Thymus (tissue), 11 donors: ENCODE results near the gene XAB2. TPM values are rescaled to one million over a fixed set of nuclear protein-coding genes. Genes with fewer than 3 reads are reported as not detected.

Experiments
- DNase-seq, 9 donors: peaks; one replicate each; pipeline ENCODE4 v3.0.0-alpha.2; 2013; ENCODE audit warnings: low spot score in 9 of 9, low read depth in 6 of 9, missing footprints in 1 of 9
- H3K27ac ChIP-seq, 2 donors: one replicate each; pipeline ENCODE4 v1.5.1; 2013; ENCODE audit warnings: control low read depth in 1 of 2, low read depth in 1 of 2, low read length in 1 of 2, mild to moderate bottlenecking in 1 of 2, moderate library complexity in 1 of 2
- H3K27me3 ChIP-seq, 2 donors: one replicate each; pipeline ENCODE4 v1.5.1; 2013; ENCODE audit warnings: low read length in 1 of 2; ENCODE audit not compliant: control insufficient read depth in 2 of 2, insufficient read depth in 1 of 2
- H3K36me3 ChIP-seq, 2 donors: one replicate each; pipeline ENCODE4 v1.5.1; 2013; ENCODE audit warnings: low read length in 1 of 2, mild to moderate bottlenecking in 1 of 2, moderate library complexity in 1 of 2; ENCODE audit not compliant: control insufficient read depth in 2 of 2, insufficient read depth in 2 of 2
- H3K4me1 ChIP-seq, 2 donors: one replicate each; pipeline ENCODE4 v1.5.1; 2013; ENCODE audit warnings: low read length in 2 of 2; ENCODE audit not compliant: control insufficient read depth in 2 of 2, insufficient read depth in 2 of 2
- H3K4me3 ChIP-seq, 2 donors: one replicate each; pipeline ENCODE4 v1.5.1; 2013; ENCODE audit warnings: low read length in 2 of 2, control low read depth in 1 of 2, mild to moderate bottlenecking in 1 of 2
- H3K9me3 ChIP-seq, 2 donors: one replicate each; pipeline ENCODE4 v1.5.1; 2013; ENCODE audit warnings: low read length in 1 of 2, mild to moderate bottlenecking in 1 of 2; ENCODE audit not compliant: control insufficient read depth in 2 of 2, insufficient read depth in 1 of 2
- WGBS: extraction: QIAGEN DNeasy Blood & Tissue Kit; methylation state at CpG from one replicate; pipeline ENCODE4 v1.1.7; 2013; 5-methylcytosine and 5-hydroxymethylcytosine counted together
- polyA plus RNA-seq: library from polyadenylated mRNA; stranded (reverse); fragments of 200-250 nt; gene quantifications from one replicate; pipeline ENCODE4 v1.2.3, GENCODE V29; 2013
- total RNA-seq: library from RNA; stranded (reverse); fragments of 120-200 nt; gene quantifications from one replicate; pipeline ENCODE4 v1.2.4, GENCODE V29; 2013
- donor health status: healthy.

Gene XAB2
- total and polyA plus RNA-seq, 2 donors: 29.2 to 60.6 TPM

DNA sequence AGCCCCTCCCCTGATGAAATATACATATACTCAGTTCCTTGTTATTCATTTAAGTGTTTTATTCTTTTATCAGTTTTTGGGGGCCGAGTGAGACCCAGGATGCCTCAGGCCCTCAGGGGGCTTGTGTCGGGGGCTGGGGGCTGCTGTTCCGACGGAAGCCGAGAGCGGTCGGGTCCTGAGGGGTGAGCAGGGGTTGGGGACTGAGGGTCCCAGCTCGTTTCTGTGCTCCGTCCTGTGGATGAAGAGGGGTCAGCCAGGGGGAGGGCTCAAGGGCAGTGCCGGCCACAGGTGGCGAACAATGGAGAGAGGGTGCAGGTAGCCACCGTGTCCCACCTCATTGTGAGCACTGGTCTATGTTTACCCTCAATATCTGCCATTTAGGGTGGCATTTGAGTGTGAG, 2.2 kb upstream of the XAB2 start:
- DNase-seq: no peak
- Histone ChIP-seq H3K27me3 (no peaks in the 10 kb centered on the region), H3K4me1 (peaks cover 38 to 48% of the 10 kb centered on the region in 2 donors), H3K36me3 (peaks cover 22 to 28% of the 10 kb centered on the region in 2 donors), H3K27ac (no peak overlapping the region), H3K4me3 (no peak overlapping the region), H3K9me3 (peaks cover 0 to 6% of the 10 kb centered on the region in 2 donors)
- WGBS: 96% methylated on average over 12 of the region's 12 CpGs

DNA sequence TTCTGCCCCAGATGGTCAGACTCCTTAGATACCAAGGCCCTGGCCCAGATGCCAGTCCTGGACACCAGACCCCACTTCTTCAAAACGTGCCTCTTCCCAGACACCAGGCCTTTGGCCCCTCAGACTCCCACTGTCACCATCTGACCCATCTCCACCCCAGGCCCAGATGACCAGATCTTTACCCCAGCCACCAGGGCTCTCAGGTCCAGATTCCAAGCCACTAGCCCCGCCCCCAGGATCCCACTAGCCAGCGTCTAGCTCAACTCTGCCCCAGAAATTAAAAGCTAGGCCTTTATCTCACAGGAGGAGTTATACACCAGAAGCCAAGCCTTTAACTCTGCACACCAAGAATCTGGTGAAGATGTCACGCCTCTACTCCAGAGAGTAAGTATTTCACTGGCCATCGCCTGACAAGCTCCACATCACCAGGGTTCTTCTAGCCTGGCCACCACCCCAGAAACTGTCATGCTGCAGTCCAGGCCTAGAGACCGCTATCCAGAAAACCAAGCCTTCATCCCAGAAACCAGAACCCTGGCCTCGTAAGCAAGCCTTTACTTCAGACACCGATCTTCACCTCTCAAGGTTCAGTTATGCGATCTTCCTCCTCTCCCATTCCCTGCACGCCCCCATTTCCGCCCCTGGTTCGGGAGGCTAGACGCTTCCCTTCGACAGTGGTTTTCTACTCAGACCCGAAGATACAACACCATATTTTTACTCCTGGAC, 595 bp downstream of the XAB2 start:
- Histone ChIP-seq H3K9me3 (peaks cover 0 to 3% of the 10 kb centered on the region in 2 donors), H3K27me3 (no peaks in the 10 kb centered on the region), H3K36me3 (peaks cover 40 to 56% of the 10 kb centered on the region in 2 donors), H3K4me1 (peaks cover 23 to 38% of the 10 kb centered on the region in 2 donors), H3K27ac (peak overlapping the region; percentile 44 to 66), H3K4me3 (peak overlapping the region; percentile 82 to 91)
- WGBS: 8% methylated on average over 15 of the region's 15 CpGs
- DNase-seq: no peak

DNA sequence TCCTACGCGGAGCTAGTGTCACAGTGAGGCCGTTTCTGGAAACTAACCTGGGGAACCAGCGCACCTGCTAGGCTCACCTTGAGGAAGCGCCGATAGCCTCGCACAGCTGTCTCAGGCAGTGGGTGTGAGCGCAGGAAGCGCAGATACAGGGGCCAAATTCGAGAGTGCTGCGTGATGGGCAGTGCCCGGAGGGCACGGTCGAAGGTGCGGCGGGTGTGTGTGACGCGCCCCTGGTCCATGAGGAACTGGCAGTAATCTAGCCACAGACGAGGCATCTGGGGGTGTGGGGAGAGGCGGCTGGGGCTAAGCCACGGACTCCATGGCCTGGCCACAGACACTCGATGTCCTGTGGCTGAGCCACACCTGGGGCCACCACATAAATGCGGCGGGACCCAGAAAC, 2.2 kb downstream of the XAB2 start:
- H3K27ac ChIP-seq: no peak overlapping the region
- no peak overlapping the region for H3K4me3 ChIP-seq
- no peaks in the 10 kb centered on the region for H3K27me3 ChIP-seq
- H3K4me1 ChIP-seq: peaks cover 18 to 28% of the 10 kb centered on the region in 2 donors
- DNase-seq: no peak
- peaks cover 2 to 3% of the 10 kb centered on the region in 2 donors for H3K9me3 ChIP-seq
- peaks cover 47 to 65% of the 10 kb centered on the region in 2 donors for H3K36me3 ChIP-seq
- 98% methylated on average over 24 of the region's 24 CpGs for WGBS

DNA sequence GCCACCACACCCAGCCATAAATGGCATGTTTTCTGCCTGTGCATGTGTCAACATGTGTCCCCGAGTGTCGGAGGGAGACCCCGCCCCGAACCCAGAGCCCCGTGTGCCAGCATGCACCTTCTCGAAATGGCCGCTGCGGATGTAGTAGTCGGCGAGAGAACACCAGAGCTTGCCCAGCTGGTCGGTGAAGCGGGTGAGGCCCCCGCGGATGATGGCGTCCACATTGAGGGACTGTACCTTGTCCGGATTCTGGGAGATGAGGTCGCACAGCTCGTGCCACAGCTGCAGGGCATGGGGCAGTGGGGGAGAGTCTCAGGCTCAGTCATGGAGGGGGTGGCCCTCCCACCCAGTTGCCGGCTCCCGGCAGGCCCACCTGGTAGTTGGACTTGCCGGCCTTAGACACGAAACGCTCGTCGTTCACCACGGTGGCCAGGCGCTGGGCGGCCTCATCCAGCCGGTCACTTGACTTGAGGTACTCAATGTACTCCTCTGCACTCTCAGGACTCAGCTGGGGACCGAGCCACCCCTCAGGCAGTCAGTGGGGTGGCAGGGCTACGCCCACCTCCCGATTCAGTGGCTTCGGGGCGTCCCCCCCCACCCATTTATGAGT, 3.5 kb downstream of the XAB2 start:
- peaks cover 51 to 69% of the 10 kb centered on the region in 2 donors for H3K36me3 ChIP-seq
- no peak for DNase-seq
- WGBS: 98% methylated on average over 34 of the region's 34 CpGs
- no peak overlapping the region for H3K27ac ChIP-seq
- no peaks in the 10 kb centered on the region for H3K27me3 ChIP-seq
- peaks cover 18 to 24% of the 10 kb centered on the region in 2 donors for H3K4me1 ChIP-seq
- H3K4me3 ChIP-seq: no peak overlapping the region
- peaks cover 2 to 3% of the 10 kb centered on the region in 2 donors for H3K9me3 ChIP-seq

DNA sequence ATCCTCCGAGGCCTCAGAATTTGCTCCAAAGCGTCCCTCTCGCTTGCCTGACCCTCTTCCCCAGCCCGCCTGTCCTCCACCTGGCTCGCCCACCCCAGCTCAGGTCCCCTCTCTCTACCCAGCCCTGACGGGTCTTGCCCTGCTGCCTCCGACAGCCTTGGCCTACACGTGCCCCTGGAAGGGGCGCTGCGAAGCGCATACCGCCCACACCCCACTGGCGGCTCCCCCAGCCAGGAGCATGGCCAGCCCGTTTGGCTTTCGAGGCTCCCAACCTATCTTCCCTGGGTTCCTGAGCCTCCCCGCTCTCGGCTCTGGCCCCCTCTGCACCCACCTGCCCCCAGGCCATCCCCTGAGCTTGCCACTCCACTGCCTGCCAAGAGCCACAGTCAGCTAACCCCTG, 4.5 kb downstream of the XAB2 start:
- 97% methylated on average over 17 of the region's 17 CpGs for WGBS
- peaks cover 62 to 80% of the 10 kb centered on the region in 2 donors for H3K36me3 ChIP-seq
- no peak overlapping the region for H3K4me3 ChIP-seq
- no peaks in the 10 kb centered on the region for H3K27me3 ChIP-seq
- H3K9me3 ChIP-seq: peaks cover 2 to 3% of the 10 kb centered on the region in 2 donors
- DNase-seq: no peak
- H3K27ac ChIP-seq: no peak overlapping the region
- peaks cover 9 to 14% of the 10 kb centered on the region in 2 donors for H3K4me1 ChIP-seq

DNA sequence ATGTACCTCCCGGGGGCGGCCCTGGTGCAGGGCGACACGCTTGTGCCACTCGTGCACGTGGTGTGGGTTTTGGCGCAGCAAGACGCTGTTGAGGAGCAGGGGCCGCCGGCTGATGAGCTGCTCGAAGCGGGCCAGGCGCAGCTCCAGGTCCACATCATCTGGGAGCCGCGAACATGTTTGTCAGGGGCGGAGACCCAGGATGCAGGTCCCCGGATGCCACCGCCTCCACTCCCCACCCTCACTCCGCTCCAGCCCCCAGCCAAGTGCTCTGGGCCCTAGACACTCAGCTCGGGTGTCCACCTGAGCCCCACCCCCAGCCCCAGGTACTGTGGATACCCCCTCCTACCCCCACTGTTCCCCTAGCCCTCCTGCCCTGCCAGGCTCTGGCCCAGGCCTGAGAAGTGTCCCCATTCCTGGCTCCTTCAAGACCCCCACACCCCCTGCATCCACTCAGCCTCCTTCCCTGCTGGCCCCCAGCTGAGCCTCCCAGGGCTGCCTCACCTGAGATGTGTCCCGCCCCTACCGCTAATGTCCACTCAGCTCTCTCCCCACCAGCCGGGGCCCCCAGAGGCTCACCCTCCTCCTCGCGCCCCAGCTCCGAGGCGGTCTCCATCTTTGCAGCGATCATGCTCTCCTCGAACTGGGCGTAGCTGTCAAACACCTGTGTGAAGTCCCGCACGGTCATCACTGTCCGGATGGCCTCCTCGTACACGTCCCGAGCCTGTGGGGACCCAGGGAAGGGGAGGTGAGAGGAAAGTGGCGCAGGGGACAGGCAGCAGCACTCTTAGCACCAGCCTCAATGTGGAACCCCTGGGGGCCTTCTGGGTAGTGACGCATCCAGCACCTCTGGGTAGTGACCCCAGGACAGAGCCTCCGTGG, 5.4 kb downstream of the XAB2 start:
- Histone ChIP-seq H3K4me3 (no peak overlapping the region), H3K9me3 (peaks cover 0 to 2% of the 10 kb centered on the region in 2 donors), H3K4me1 (peaks cover 9 to 14% of the 10 kb centered on the region in 2 donors), H3K27me3 (no peaks in the 10 kb centered on the region), H3K36me3 (peaks cover 69 to 88% of the 10 kb centered on the region in 2 donors), H3K27ac (no peak overlapping the region)
- 98% methylated on average over 39 of the region's 39 CpGs for WGBS
- no peak for DNase-seq

DNA sequence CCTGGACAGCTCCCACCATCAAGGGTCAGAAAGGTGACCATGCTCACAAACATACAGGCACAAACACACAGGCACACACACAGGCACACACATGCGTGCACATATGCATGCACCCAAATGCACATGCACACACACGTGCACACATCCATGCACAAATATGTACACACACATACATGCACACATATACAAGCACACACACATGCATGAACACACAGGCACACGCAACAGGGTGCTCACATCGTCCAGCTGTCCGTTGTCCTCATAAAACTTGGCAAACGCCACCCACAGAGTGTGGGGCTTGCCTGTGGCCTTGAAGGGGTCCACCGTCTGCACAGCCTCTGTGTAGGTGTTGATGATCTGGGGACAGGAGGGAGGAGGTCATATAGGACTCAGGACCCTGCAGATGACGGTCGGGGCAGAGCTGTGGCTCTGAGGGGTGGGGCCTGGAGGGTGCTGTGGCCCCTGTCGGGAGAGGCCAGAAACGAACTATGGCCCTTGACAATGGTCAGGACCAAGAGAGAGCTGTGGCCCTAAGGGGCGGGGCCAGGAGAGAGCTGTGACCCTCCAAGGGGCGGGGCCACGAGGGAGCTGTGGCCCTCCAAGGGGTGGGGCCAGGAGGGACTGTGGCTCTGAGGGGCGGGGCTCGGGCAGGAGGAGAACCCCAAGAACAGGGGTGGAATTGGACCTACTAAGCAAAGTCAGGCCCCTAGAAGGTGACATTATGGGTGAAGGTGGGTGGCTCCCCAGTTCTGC, 6.2 kb downstream of the XAB2 start:
- H3K9me3 ChIP-seq: peaks cover 0 to 2% of the 10 kb centered on the region in 2 donors
- no peaks in the 10 kb centered on the region for H3K27me3 ChIP-seq
- H3K4me3 ChIP-seq: no peak overlapping the region
- H3K36me3 ChIP-seq: peaks cover 75 to 94% of the 10 kb centered on the region in 2 donors
- H3K27ac ChIP-seq: no peak overlapping the region
- no peak for DNase-seq
- WGBS: 96% methylated on average over 16 of the region's 16 CpGs
- H3K4me1 ChIP-seq: peaks cover 2 to 6% of the 10 kb centered on the region in 2 donors

DNA sequence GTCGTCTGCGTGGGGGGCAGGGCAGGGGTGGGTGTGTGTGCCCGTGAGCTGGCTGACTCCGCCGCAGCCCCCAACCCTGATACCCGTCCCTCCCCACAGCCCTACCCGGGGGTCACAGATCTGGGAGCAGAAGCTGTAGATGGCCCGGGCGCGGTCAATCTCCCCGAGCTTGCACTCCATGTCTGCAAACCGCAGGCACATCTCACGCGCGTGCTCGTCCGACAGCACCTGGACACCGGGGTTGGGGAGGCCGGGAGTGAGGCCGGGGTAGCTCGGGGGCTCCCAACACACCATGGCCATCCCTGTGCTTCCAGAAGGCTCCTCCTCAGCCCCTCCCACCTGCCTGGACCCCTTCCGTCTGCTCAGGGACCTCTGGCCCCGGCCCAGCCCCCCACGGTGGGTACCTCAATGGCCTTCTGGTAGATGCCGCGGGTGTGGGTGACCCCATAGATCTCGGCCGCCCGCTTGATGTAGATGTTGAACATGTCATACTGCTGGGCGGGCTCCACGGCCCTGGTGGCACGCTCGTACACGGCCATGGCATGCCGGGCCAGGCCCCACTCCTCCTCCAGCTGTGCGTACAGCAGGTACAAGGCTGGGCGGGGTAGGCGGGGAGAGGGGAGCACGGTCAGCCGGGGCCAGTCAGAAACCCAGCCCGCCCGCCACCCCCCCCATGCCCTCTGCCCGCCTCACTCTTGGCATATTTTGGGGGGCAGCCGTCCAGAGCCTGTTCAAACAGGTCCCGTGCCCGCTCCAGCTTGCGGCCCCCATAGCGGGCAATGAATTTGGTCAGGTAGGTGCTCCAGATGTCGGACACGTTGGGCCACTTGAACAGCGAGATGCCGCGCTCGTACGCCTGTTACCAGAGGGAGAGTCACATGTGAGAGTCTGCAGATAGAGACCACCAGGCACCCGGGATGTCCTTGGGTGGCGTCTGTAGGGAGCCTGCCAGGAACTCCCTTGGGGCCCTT, 8.6 kb downstream of the XAB2 start:
- Histone ChIP-seq H3K27me3 (no peaks in the 10 kb centered on the region), H3K27ac (no peak overlapping the region)
- WGBS: 98% methylated on average over 57 of the region's 57 CpGs

More for the DNA sequence above, 8.6 kb downstream of the XAB2 start:
- Histone ChIP-seq H3K9me3 (peaks cover 0 to 3% of the 10 kb centered on the region in 2 donors), H3K36me3 (peaks cover 60 to 84% of the 10 kb centered on the region in 2 donors), H3K4me1 (no peaks in the 10 kb centered on the region), H3K4me3 (no peak overlapping the region)
- DNase-seq: no peak
